HG03469 (cell line): ENCODE data around the gene CDC42EP4.
"Not testable (repeated sequence)": the region's sequence is repeated elsewhere in the genome, so short reads cannot be mapped to it uniquely, and the experiment has no call there.

Experiments used
- ATAC-seq: cut with Tn5 transposase; IDR thresholded peaks from one replicate; pipeline ENCODE4 v1.9.1; 2021; ENCODE audit warnings: mild to moderate bottlenecking, moderate library complexity, moderate number of reproducible peaks; ENCODE audit not compliant: unreplicated experiment

CDC42EP4 gene

GRCh38 chr17:73281928-73282327, 29.9 kb downstream of the CDC42EP4 start:
- peak; percentile 75 for ATAC-seq

GRCh38 chr17:73280191-73280590, 31.6 kb downstream of the CDC42EP4 start:
- ATAC-seq = no peak

GRCh38 chr17:73279704-73280103, 32.1 kb downstream of the CDC42EP4 start:
- ATAC-seq = no peak

GRCh38 chr17:73278465-73279453, 33.0 kb downstream of the CDC42EP4 start:
- no peak for ATAC-seq

- ATAC-seq = no peak
Measured at GRCh38 chr17:73278049-73278464, 33.7 kb downstream of the CDC42EP4 start.

DNA sequence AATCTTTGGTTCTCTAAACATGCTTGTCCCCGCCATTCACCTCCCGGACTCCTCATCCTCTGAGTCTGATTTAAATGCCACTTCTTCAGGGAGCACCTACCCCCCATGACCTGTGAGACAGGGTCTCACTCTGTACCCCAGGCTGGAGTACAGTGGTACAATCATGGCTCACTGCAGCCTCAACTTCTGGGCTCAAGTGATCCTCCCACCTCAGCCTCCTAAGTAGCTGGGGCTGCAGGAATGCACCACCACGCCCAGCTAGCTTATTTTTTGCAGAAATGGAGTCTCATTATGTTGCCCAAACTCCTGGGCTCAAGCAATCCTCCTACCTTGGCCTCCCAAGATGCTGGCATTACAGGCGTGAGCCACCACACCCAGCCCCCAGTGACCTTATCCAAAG, 37.3 kb downstream of the CDC42EP4 start:
- ATAC-seq = no peak

DNA sequence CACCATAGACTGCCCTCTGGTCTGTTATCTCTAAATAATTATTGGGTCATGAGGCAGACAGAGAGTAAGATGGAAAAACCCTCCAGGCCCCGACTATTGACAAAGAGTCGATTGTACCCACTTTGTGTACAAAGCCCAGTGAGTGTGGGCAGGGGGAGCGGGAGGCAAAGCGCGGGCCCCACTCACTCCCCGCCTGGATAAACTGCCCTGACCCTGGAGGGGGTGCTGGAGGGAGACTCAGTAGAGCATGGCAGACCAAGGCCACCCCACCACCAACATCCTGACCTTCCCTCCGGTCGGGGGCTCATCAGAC, 38.9 kb downstream of the CDC42EP4 start:
- no peak for ATAC-seq

GRCh38 chr17:73271072-73271471, 40.7 kb downstream of the CDC42EP4 start:
- peak; percentile 98 for ATAC-seq

DNA sequence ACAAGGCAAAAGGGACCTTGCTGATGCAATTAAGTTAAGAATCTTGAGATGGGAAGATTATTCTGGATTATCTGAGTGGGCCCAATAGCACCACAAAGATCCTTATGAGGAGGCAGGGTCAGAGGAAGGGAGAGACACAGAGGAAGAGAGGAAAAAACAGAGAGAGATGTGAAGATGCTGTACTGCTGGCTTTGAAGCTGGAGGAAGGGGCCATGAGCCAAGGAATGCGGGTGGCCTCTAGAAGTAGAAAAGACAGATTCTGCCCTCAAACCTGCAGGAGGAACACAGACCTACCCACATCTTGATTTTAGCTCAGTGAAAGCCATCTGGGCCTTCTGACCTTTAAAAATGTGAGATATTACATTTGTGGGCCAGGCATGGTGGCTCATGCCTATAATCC, 42.0 kb downstream of the CDC42EP4 start:
- no peak for ATAC-seq

DNA sequence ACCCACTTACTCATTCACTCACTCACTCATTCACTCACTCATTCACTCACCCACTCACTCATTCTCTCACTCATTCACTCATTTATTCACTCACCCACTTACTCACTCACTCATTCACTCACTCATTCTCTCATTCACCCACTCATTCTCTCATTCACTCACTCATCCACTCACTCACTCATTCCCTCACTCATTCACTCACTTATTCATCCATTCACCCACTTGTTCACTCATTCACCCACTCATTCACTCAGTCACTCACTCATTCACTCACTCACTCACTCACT, 42.5 kb downstream of the CDC42EP4 start:
- no peak for ATAC-seq

DNA sequence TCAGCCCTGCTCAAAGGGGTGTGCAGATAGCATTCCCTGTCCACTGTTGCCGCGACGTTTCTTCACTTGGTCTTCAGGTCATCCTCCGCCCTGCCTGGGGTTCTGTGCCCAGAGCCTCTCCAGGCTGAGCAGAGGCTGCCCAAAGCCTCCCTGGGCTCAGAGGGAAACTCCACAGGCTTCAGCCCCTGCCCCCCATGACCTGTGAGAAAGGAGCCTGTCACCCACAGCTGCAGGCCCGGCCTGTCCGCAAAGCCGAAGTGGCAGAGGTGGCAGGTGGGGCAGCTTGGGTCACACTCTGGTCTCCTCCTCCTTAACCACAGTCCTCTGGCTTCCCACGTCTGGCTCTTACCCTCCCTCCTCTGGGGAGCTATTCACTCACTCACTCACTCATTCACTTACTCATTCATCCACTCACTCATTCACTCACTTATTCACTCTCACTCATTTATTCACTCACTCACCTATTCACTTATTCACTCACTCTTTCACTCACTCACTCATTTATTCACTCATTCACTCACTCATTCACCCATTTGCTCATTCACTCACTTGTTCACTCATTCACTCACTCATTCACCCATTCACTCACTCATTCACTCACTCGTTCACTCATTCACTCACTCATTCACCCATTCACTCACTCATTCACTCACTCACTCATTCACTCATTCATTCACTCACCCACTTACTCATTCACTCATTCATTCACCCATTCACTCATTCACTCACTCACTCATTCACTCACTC, 43.0 kb downstream of the CDC42EP4 start:
- ATAC-seq = no peak

GRCh38 chr17:73267648-73268537, 43.9 kb downstream of the CDC42EP4 start:
- no peak for ATAC-seq

DNA sequence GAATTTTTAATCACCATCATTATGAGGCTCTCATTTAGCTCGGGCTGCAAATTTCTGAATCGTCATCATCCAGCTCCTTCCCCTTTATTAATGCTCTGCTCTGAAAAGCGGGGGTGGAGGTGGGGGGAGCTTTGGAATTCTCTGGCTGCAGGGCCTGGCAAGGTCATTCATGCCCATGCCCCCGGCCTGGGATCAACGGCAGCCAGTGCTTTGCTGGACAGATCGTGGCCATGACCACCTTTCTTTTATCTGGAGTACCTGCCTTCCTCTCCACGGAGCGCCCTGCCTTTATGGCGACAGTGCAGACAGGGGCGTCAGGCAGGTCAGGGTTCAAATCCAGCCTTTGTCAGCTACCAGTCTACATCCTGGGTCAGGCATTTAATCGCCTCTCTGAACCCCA, 45.0 kb downstream of the CDC42EP4 start:
- ATAC-seq = no peak

GRCh38 chr17:73265646-73266640, 45.9 kb downstream of the CDC42EP4 start:
- ATAC-seq = no peak

DNA sequence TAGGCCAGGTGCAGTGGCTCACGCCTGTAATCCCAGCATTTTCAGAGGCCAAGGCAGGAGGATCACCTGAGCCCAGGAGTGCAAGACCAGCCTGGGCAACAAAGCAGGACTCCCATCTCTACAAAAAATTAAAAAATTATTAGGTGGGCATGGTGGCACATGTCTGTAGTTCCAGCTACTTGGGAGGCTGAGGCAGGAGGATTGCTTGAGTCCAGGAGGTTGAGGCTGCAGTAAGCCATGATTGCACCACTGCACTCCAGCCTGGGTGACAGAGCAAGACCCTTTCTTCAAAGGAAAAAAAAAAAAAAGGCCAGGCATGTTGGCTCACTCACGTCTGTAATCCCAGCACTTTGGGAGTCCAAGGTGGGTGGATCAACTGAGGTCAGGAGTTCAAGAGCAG, 47.4 kb downstream of the CDC42EP4 start:
- not testable (repeated sequence) for ATAC-seq

GRCh38 chr17:73262676-73263642, 48.8 kb downstream of the CDC42EP4 start:
- no peak for ATAC-seq

DNA sequence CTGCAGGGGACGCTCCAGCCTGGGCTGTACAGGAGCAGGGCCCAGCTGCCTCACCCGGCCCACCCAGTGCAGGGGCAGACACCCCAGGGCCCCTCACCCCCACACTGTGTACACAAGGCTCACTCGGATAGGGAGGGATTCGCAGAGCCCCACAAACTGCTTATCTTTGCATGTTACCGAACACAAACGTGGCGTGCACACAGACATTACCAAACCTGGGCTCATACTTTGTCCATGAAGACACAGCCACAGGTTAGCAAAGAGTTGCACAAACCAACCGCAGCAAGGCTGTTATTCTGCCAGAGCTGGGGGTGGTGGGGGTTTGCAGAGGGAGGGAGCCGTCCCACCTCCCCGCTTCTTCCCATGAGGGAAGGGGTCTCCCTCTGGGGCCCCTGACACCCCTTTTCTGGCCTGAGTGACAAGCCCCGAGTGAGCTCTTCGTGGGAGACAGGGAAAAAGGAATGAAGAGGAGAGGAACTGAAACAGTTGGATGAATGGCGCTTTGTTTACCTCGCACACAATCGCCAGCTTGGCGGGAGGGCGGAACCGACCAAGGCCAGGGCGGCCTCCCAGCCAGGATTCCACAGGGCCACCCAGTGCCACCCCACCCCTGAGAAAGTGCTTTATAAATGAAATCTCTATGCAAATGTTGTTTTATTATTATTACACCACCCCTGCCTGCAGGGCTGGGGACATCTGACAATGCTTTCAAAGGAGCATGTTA, 49.7 kb downstream of the CDC42EP4 start:
- no peak for ATAC-seq

- ATAC-seq = no peak
Measured at GRCh38 chr17:73261617-73261951, 50.2 kb downstream of the CDC42EP4 start, which contains the start of gene CPSF4L. CPSF4L (minus strand) TSS chr17:73261880; CDS start chr17:73261818, 62 bp downstream.
